DMS153 (cell line): ENCODE measurements around the gene TFF1.

ENCODE experiments used
- DNase-seq: peaks from one replicate; lab custom pipeline; 2025; lab: John Stamatoyannopoulos, UW

TFF1 gene

DNA sequence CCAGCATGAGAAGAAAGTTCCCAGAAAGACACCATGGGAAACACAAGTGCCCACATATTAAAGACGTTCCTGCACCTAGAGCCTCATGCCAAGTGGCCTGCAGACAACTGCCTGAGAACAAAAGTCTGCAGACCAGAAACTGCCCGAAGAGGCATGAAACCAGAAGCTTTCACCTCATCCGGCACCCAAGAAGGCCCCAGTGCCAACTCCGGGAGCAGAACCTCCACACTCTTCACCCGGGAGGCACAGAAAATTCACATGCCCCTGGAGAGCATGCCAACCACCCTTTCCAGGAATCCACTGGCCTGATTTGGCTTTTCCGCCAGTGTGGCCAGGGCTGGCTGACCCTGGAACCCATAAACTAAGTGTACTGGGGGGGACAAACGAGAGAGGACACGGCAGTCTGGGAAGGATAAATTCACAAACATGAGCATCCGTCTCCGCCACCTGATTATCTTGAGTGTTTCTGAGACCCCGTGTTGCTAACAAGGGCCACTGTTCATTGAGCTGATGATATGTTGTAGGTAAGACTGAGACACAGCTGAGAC, 22.3 kb downstream of the TFF1 start:
- DNase-seq: no peak

DNA sequence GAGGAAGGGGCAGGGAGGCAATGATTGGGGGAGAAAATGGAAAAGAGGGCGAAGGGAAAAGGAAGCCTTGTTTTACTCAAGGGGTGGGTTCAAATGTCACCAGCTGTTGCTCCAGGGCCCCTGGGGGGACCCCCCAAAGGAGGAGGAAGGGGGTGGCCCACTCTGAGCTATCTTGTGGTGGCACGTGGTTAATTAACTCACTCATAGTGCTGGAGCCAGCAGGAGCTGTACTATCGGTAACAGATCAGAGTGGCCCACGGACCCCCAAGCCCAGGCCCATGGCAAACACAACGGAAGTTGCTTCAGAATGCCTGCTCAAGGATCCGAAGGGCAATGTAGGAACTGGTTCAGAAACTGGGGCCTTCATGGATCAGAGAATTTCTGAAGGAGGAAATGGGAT, 22.8 kb downstream of the TFF1 start:
- DNase-seq: no peak

DNA sequence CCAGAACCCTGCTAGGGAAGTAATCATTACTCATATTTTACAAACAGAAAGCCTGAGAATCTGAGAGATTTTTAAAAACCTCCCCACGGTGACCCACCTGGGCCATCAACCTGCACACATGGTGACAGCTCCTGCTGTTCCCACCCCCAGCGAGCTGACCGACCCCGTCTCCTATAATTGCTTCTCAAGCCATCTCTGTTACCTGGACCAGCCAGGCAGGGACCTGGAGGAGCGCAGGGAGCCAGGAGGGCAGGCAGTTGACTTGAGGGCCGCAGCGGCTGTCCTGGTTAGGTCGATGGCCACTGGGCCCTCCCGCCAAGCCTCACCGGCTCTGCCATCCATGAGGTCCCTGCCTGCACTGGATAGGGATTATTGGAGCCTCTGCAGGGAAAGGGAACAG, 23.2 kb downstream of the TFF1 start:
- DNase-seq: no peak

GRCh38 chr21:42341776-42342542, 24.4 kb downstream of the TFF1 start:
- DNase-seq: peak; percentile 38

- DNase-seq: peak; percentile 47
Measured at GRCh38 chr21:42340187-42341050, 25.9 kb downstream of the TFF1 start.

DNA sequence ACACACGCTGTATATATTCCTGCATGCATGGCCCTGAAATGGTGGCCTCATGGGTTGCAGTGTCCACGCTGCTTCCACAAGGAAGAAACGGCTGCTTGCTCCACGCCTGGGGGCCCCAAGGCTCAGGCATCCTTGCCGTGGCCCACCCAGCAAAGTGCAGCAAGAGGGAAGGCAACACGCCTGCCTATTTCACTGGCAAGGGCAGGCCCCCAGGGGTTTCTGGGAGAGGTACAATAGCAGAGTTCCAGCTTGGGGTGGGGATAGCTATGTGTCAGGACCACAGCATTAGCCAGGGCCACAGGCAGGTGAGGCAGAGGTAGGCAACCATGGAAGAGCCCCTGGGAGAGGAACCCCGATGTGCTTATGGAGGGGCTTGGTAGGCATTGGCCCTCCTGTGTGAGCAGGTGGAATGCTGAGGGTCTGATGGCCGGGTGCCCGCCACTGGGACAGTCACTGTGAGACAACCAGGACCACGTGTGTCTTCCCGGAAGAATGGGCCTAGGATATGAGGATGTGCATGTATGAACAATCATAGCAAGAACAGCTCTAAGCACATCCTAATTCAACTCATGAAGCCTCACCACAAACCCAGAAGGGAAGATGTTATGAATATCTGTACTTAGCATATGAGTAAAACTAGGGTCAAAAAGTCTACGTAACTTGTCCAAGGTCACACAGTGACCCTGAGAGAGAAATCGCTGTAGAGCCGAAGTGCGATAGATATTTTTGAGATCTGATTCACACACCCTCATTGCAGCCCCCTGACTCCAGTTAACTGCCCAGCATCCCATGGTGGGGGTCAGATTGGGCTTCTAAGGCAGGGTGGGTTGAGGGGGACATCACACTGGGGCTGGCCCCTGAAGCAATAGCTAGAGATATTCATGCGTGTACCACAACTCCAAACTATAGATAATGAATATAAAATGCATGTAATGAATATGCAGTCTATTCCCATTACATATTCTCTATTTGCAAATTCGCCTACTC, 27.3 kb downstream of the TFF1 start:
- DNase-seq: no peak

GRCh38 chr21:42337830-42338728, 28.3 kb downstream of the TFF1 start:
- peak; percentile 87 for DNase-seq

GRCh38 chr21:42337276-42337675, 29.1 kb downstream of the TFF1 start:
- DNase-seq: no peak

GRCh38 chr21:42336054-42336453, 30.3 kb downstream of the TFF1 start:
- no peak for DNase-seq

DNA sequence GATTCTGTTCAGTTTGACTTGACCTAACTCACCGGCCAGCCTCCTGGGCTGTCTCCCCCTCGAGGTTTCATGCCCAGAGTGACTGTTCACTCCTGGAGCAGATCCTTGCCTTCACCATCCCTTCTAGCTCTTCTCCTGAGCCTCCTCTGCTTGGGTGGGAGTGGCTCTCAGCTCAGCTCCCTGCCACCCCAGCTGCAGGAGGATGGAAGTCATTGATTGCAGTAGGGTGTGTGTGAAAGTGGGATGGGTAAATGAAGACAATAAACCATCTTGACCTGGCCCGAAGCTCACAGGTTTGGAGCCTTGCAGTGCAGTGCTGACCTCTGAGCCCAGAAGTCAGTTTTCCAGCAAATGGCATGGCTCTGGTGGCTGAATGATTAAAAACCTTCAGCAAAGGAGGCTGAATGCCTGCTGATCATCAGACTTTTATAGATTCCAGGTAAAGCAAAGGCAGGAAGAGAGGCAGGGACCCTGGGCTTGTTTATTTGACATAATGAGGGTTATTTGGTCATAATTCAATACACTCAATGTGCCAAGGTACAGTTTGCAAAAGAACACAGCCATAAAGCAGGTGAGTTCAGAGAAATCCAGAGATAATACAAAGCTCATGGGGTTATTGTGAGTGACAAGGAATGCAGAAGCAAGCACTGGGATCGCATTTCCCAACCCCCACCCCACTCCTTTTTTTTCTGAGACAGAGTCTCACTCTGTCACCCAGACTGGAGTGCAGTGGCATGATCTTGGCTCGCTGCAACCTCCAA, 33.6 kb downstream of the TFF1 start:
- no peak for DNase-seq

DNA sequence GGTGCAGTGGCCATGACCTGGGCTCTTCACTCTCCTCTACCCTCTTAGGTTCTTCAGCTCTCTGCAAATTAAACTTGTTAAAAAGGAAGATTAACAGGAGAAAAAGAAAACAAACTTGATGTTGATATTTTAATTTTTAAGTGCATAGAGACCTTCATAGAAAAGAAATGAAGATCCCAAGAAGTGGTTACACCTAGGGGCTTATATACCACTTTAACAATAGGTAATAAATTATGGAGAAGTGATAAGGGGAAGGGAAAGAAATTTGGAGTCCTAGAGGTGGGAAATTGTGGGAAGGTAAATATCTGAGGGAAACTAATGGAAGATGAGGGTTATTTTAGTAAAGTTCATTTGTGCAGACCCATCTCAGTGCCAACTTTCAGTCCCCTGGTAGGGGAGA, 34.7 kb downstream of the TFF1 start:
- no peak for DNase-seq

DNA sequence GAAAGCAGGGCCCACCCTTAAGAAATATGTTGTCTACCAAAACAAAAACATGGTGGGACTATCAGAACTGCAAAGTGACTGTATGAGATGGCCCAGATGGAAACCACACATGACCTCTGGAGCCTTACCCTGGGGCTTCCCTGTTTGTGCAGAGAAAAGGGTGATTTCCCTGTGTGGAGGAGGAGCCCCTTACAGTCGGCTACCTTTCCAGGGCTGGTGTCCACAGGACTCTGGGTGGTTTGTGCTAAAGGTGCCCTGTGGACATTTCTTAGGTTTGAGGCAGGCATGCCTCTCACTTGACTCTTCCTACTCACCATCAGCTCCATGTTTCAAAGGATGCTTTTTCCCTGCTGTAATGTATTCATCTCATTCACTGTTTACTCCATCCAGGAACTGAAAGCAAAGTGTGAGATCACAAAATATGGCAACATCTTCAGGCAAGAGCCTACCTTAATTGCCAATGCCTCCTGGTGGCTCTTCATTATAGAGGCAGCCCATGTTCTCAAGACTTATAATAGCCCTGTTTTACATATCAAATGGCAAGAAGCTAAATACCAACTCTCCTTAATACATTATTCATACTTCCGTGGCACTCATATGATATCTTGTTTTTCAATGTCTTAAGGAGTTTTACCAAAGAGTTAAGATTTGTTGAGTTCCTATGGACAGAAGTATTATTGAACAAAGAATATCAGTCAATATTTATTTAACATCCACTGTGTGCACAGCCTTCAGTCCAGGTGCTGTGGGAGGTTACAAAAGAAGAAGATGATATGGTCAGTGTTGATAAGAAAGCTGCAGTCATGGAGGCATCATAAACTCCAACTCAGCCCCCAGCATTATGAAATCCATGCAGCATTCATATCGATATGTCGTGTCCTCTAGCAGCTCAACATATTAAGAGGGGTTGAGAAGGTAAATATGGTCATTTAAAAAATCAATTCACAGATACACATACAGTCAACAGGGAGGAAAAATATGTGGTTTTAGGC, 35.7 kb downstream of the TFF1 start:
- peak; percentile 9 for DNase-seq

GRCh38 chr21:42324896-42325295, 41.4 kb downstream of the TFF1 start:
- DNase-seq: no peak

DNA sequence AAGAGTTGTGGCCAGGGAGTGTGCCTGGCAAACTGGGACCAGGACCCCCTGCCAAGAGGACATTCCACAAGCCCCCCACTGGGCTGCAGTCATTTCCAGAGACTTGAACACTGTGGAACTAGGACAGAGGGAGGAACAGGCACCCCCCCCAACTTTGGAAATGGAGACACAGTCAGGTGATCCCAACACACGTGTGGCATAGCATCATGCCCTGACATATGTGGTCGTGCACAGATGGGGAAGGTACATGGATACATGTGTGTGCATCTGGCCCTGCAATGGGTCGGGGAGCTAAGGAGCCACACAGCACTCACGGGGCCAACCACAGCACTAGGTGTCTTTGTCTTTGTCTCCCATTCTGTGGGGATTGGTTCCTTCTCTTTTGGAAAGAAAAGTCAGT, 44.5 kb downstream of the TFF1 start:
- no peak for DNase-seq

DNA sequence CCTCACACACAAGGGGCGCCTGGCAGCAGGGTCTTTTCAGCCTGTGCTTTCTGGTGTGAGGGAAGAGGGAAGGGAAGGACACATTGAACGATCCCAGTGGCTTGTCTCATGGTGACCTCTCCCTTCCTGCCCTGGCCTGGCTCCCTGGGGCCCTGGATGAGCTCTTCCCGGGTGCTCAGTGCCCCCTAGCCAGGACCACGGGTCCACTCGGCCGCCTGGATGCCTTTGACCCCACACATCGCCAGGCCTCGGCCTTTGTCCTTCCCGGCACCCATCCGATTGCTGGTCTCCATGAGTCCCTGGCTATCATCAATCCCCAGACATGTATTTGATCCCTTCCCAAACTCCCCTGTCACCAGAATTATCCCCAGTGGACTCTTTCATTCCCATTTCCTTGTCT, 45.1 kb downstream of the TFF1 start:
- DNase-seq: no peak

GRCh38 chr21:42320791-42321190, 45.5 kb downstream of the TFF1 start:
- no peak for DNase-seq

- peak; percentile 19 for DNase-seq
Measured at GRCh38 chr21:42319851-42320572, 46.3 kb downstream of the TFF1 start.

GRCh38 chr21:42319376-42319775, 47.0 kb downstream of the TFF1 start:
- no peak for DNase-seq
